Measurements from ENCODE around the gene BACE1-AS.
A peak's percentile ranks its signal among the peaks of the same experiment; 100 is the strongest.
"Not testable (repeated sequence)": the region's sequence is repeated elsewhere in the genome, so short reads cannot be mapped to it uniquely, and the experiment has no call there.

Gene BACE1-AS

DNA sequence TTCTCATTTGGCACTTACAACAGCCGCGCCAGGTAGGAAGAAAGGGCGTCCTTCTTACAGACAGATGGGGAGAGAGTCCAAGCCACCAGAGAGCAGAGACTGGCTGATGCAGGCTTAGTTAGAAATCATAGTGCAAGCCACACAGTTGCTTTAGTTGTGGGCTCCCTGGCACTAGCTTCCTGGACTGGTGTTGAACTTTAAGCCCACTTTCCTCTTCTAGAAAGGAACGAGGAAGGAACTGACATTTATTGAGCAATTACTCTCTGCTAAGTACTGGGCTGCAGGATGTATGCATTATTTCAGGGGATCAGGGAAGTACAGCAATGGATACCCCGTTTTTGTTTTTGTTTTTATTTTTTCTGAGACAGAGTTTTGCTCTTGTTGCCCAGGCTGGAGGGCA lies 21.9 kb downstream of the BACE1-AS start:
- no peak for TF ChIP-seq POLR2AphosphoS5 (IDR thresholded peaks at IDR 0.05; ENCODE audit: low read depth, low read length)
- TF ChIP-seq TAF1 (IDR thresholded peaks at IDR 0.05; ENCODE audit: borderline replicate concordance, low read depth, low read length): no peak
- no peak for TF ChIP-seq POLR2A (IDR thresholded peaks at IDR 0.05; ENCODE audit: low read depth, low read length)
- FAIRE-seq (no peak), DNase-seq (ENCODE audit: insufficient read length) (no peak)

DNA sequence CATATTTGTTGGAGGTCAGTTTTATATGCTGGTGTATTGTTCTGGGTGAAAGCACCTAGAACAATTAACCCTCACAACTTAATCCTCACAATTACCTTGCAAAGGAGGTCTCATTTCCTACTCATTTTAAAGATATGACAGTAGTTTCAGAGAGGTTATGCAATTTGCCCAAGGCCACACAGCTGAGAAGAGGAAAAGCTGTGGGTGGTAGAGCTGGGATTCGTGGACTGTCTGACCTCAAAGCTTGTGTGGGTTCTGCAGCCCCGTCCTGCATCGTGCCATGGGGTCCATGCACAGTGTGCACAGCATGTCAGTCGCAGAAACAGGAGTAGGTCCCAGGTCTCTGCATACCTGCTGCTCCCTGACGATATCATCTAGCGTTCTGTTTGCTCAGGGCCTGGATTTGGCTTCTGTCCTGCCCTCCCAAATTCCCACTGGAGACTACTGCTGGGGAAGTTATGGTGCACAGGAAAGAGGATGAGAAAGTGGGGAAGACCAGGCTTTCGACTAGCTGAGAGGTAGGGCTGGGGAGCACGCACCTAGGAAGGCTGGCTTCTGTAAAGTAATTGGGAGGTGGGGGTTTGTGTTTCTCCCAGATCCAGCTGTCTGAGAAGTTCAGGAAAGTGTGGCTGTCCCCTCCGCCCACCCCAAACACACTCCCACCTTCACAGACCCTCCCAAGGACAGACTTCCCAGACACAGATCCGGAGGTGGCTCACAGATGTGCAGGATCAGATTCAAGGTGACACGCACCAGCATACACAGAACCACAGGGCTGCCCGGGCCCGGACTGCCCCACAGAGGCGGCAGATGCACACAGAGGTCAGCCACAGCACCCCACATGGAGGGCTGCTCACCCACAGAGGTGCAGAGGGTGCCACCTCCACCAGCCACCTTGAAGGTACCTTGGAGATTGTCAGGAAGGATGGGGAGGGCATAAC lies 23.0 kb downstream of the BACE1-AS start:
- DNase-seq (ENCODE audit: insufficient read length) (no peak), FAIRE-seq (no peak)
- TF ChIP-seq POLR2A (IDR thresholded peaks at IDR 0.05; ENCODE audit: low read depth, low read length): no peak
- no peak for TF ChIP-seq TAF1 (IDR thresholded peaks at IDR 0.05; ENCODE audit: borderline replicate concordance, low read depth, low read length)
- TF ChIP-seq POLR2AphosphoS5 (IDR thresholded peaks at IDR 0.05; ENCODE audit: low read depth, low read length): no peak

DNA sequence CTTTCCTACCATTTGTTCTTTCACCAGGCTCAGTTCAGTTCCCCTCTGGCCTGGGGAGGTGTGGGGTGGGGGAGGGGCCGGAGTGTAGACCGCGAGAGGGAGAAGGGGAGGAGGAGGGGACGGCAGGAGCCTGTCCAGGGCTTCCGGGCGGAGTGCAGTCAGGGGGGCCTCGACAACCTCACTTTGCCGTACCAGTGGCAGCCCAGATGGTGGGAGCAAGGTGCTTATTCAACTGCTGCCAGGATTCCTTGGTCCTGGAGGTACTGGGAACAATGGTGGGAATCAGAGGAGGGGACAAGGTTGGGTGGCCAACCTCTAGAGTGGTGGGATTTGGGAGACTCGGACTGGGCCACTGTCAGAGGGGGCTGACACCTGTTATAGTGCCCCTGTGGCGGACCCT lies 23.7 kb downstream of the BACE1-AS start:
- TF ChIP-seq TAF1 (IDR thresholded peaks at IDR 0.05; ENCODE audit: borderline replicate concordance, low read depth, low read length) (no peak), POLR2AphosphoS5 (IDR thresholded peaks at IDR 0.05; ENCODE audit: low read depth, low read length) (no peak), POLR2A (IDR thresholded peaks at IDR 0.05; ENCODE audit: low read depth, low read length) (no peak)
- DNase-seq (ENCODE audit: insufficient read length): no peak
- no peak for FAIRE-seq

DNA sequence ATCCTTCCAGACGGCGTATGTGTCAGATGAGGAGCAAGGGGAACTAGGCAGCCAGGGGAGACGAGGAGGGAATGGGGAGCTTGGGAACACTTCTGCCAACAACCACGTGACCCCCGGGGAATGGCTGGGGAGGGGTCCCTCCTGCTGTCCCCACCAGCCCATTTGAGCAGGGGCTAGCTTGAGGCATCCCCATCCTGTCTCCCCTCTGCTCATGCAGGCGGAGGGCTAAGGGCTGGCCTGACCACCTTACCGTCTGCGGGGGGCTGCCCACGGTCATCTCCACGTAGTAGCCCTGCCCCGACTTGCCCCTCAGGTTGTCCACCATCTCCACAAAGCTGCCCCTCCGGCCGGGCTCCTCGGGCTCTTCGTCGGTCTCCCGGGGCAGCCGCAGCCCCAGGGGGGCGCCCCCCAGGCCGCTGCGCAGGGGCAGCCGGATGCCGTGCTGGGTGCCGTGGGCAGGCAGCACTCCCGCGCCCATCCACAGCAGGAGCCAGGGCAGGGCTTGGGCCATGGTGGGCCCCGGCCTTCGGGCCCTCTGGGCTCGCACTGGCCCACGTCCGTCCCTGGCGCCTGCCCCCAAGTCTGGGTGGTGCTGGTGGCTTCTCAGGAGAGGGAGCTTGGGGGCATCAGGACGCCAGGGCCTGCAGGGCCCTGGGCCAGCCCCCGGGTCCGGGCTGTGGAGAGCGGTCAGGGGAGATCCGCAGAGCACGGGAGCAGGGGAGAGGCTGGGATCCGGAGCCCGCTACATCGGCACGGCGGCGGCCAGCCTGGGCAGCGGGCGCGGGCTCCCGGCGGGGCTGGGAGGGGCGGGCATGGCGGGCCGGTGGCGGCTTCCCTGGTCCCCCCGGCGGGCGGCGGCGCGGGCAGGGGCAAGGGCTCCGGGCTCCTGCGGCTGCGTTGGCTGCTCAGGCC lies 24.4 kb downstream of the BACE1-AS start:
- TF ChIP-seq POLR2A (IDR thresholded peaks at IDR 0.05; ENCODE audit: low read depth, low read length) (no peak), POLR2AphosphoS5 (IDR thresholded peaks at IDR 0.05; ENCODE audit: low read depth, low read length) (no peak), TAF1 (IDR thresholded peaks at IDR 0.05; ENCODE audit: borderline replicate concordance, low read depth, low read length) (no peak)
- DNase-seq (ENCODE audit: insufficient read length) (no peak), FAIRE-seq (no peak)

DNA sequence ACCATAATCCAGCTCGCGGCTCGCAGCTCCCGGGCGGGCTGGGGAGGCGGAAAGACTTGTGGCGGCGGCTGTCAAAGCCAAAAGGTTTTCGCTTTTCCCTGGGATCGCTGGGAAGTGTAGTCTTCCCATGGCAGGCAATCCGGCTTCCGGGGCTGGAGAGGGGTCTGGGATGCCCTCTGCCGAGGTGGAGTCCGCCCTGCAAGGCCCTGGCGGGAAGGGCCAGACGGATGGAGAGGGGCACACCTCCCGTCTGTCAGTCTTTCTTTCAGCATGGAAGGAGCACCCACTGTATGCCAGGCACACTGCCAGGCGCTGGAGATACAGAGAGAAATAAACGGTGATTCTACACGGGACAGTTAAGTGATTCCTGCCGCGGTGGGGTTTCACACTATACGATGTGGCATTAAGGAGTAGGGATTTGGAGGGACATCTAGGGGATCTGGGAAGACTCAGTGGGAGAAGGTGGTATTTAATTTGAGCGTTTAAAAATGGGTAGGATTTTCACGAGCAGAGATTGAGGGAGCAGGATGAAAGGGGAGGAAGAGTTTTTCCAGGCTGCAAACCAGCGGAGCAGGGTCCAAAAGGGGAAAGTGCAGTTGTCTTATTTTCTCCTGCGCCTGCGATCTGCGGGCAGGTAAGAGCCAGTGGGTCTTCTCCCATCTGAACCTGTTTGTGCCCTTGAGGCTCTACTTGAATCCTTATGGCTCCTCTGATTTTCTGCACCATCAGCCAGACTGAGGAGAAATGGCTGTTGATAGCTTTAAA lies 25.2 kb downstream of the BACE1-AS start, which contains the start of gene BACE1:
TSS of gene BACE1 (minus strand) at position 60 of the 765 bp plus-strand sequence. CDS start 461 bp downstream, outside the sequence.
- FAIRE-seq (no peak), DNase-seq (ENCODE audit: insufficient read length) (no peak)
- TF ChIP-seq TAF1 (IDR thresholded peaks at IDR 0.05; ENCODE audit: borderline replicate concordance, low read depth, low read length) (no peak), POLR2A (IDR thresholded peaks at IDR 0.05; ENCODE audit: low read depth, low read length) (no peak), POLR2AphosphoS5 (IDR thresholded peaks at IDR 0.05; ENCODE audit: low read depth, low read length) (no peak)

DNA sequence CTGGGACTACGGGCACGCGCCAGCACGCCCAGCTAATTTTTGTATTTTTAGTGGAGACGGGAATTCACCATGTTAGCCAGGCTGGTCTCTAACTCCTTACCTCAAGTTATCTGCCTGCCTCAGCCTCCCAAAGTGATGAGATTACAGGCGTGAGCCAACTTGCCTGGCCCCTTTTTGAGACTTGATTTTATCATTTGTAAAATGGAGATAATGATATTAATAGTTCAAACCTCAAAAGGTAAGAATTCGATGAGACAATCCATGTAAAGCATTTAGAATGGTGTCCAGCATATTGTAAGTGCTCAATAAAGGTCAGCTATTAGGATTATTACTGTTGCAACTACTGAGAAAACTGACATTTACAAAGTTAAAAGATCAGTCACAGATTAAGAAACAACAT lies 27.6 kb downstream of the BACE1-AS start:
- DNase-seq (ENCODE audit: insufficient read length) (no peak), FAIRE-seq (no peak)
- TF ChIP-seq POLR2A (IDR thresholded peaks at IDR 0.05; ENCODE audit: low read depth, low read length): no peak
- TF ChIP-seq TAF1 (IDR thresholded peaks at IDR 0.05; ENCODE audit: borderline replicate concordance, low read depth, low read length): no peak
- TF ChIP-seq POLR2AphosphoS5 (IDR thresholded peaks at IDR 0.05; ENCODE audit: low read depth, low read length): no peak

DNA sequence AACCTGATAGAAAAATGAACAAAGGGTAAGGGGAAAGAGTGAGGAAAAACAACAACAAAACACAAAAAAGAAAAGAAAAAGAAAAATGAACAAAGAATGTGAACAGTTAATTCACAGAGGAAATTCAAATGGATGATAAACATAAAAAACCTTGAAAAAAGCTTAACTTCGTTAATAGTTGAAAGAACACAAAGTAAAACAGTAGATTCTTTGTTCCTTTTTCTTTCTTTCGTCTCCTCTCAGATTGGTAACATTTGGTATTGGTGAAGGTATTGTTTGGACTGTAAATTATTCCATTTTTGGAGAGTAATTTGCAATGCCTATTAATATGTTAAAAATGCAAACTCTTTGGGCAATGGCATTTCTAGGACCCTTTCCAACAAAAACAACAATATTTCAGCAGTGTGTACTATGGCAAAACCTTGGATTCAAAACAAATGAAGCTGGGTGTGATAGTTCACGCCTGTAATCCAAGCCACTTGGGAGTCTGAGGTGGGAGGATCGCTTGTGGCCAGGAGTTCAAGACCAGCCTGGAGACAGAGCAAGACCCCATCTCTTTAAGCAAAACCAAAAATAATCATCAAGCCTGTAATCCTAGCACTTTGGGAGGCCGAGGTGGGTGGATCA lies 28.2 kb downstream of the BACE1-AS start:
- no peak for DNase-seq (ENCODE audit: insufficient read length)
- no peak for FAIRE-seq
- TF ChIP-seq TAF1 (IDR thresholded peaks at IDR 0.05; ENCODE audit: borderline replicate concordance, low read depth, low read length): no peak
- TF ChIP-seq POLR2AphosphoS5 (IDR thresholded peaks at IDR 0.05; ENCODE audit: low read depth, low read length): no peak
- no peak for TF ChIP-seq POLR2A (IDR thresholded peaks at IDR 0.05; ENCODE audit: low read depth, low read length)

DNA sequence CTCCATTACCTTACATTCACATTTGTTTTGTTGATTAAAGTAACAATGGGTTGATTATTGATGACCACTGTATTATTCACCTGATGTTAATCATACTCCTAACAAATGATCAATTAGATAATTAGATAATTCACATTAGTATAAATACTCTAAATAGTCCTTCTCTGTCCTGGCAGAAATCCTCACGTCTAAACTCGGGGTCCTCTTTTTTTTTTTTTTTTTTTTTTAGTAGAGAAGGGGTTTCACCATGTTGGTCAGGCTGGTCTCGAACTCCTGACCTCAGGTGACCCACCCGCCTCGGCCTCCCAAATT lies 36.1 kb downstream of the BACE1-AS start:
- peak; percentile 54 for FAIRE-seq
- not testable (repeated sequence) for DNase-seq (ENCODE audit: insufficient read length)

DNA sequence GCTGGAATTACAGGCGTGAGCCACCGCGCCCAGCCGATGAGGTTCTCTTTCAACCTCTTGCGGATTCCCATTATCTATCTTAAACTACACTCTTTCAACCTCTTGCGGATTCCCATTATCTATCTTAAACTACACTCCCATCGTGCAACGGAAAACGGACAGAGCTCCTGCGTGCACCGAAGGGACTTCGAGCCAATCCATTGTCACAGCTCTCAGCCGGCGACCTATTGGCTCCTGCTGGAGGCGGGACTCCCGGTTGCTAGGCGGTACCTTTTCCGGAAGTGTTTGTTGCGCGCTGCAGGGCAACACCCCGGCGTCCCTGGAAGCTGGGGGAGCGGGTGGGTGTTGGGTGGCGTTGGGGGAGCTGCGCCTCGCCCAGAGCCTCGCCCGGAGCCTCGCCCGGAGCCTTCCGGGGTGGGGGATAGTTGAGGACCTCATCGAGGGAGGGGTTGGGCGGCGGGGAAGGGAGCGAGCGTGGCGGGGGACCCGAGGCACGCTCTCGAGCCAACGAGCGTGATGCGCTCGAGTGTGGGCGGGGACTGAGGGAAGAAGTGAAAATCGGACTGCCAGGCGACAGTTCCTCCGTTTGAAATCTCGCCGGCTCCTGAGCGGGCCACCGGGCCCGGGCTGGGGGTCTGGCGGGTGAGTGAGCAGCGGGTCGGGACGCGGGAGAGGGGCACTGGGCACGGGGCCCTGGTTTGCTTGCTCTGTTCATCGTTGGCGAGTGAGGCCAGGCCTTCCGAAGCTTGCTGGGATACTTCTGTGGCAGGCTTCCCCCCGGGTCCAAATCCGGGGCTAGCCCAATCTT lies 36.6 kb downstream of the BACE1-AS start, which contains the start of gene CEP164:
TSS of gene CEP164 (plus strand) at position 288 of the 808 bp plus-strand sequence. CDS start 10,733 bp downstream, outside the sequence.
- DNase-seq (ENCODE audit: insufficient read length) (peak; percentile 95), FAIRE-seq (peak; percentile 99)
- TF ChIP-seq POLR2AphosphoS5 (IDR thresholded peaks at IDR 0.05; ENCODE audit: low read depth, low read length): peak; percentile 83
- TF ChIP-seq TAF1 (IDR thresholded peaks at IDR 0.05; ENCODE audit: borderline replicate concordance, low read depth, low read length): 0 out of 2 replicates have a peak, but pooled peaks have one; percentile 51
- peak; percentile 94 for TF ChIP-seq POLR2A (IDR thresholded peaks at IDR 0.05; ENCODE audit: low read depth, low read length)

All from GM12892 (cell line).